Measurements from ENCODE around the gene RAB20. TPM values are rescaled to one million over a fixed set of nuclear protein-coding genes. Genes with fewer than 3 reads are reported as not detected.

The RAB20 gene
- polyA plus RNA-seq, 4 donors: 24.2 to 63.0 (median 47.8) TPM

- peak overlapping the region; percentile 68 to 97 (median 95) for H3K27ac ChIP-seq (ENCODE audit: low read depth in 1 of 3, low read length in 2 of 3)
- FAIRE-seq (no peak), DNase-seq (no peak)
- no peaks in the 10 kb centered on the region for H3K9me3 ChIP-seq (ENCODE audit: control insufficient read depth in 2 of 2, insufficient read depth in 1 of 2, low read depth in 1 of 2, low read length in 1 of 2)
- peak overlapping the region; percentile 61 to 94 (median 67) for H3K4me3 ChIP-seq (ENCODE audit: low read depth in 1 of 3, low read length in 3 of 3)
- H3K4me1 ChIP-seq (ENCODE audit: control insufficient read depth in 3 of 3, insufficient read depth in 2 of 3, low read depth in 1 of 3, low read length in 2 of 3): peaks cover 0 to 14% (median 5%) of the 10 kb centered on the region in 3 donors
- no peaks in the 10 kb centered on the region for H3K27me3 ChIP-seq (ENCODE audit: control insufficient read depth in 3 of 3, insufficient read depth in 3 of 3, low read length in 3 of 3)
- 3 to 8% (median 6%) methylated on average over 24 of the region's 24 CpGs for WGBS, 3 donors
- H3K36me3 ChIP-seq (ENCODE audit: control insufficient read depth in 3 of 3, insufficient read depth in 2 of 3, low read depth in 1 of 3, low read length in 3 of 3): peaks cover 0 to 25% (median 2%) of the 10 kb centered on the region in 3 donors
Measured at GRCh38 chr13:110562036-110562597, 595 bp upstream of the RAB20 start.

- peaks cover 0 to 33% (median 4%) of the 10 kb centered on the region in 3 donors for H3K36me3 ChIP-seq (ENCODE audit: control insufficient read depth in 3 of 3, insufficient read depth in 2 of 3, low read depth in 1 of 3, low read length in 3 of 3)
- DNase-seq (no peak), FAIRE-seq (no peak)
- peak overlapping the region; percentile 96 to 98 (median 97) for H3K27ac ChIP-seq (ENCODE audit: low read depth in 1 of 3, low read length in 2 of 3)
- peaks cover 0 to 4% of the 10 kb centered on the region in 2 donors for H3K9me3 ChIP-seq (ENCODE audit: control insufficient read depth in 2 of 2, insufficient read depth in 1 of 2, low read depth in 1 of 2, low read length in 1 of 2)
- H3K27me3 ChIP-seq (ENCODE audit: control insufficient read depth in 3 of 3, insufficient read depth in 3 of 3, low read length in 3 of 3): no peaks in the 10 kb centered on the region
- peak overlapping the region; percentile 67 to 94 (median 74) for H3K4me3 ChIP-seq (ENCODE audit: low read depth in 1 of 3, low read length in 3 of 3)
- 1 to 3% (median 2%) methylated on average over 23 to 29 of the region's 29 CpGs for WGBS, 3 donors
- H3K4me1 ChIP-seq (ENCODE audit: control insufficient read depth in 3 of 3, insufficient read depth in 2 of 3, low read depth in 1 of 3, low read length in 2 of 3): peaks cover 0 to 25% (median 8%) of the 10 kb centered on the region in 3 donors
Measured at GRCh38 chr13:110560601-110561343, 750 bp downstream of the RAB20 start.

- FAIRE-seq: no peak
- H3K4me3 ChIP-seq (ENCODE audit: low read depth in 1 of 3, low read length in 3 of 3): peak overlapping the region in 2 of 3 donors; percentile 67 to 94
- peak overlapping the region; percentile 56 to 97 (median 96) for H3K27ac ChIP-seq (ENCODE audit: low read depth in 1 of 3, low read length in 2 of 3)
- peaks cover 0 to 38% (median 4%) of the 10 kb centered on the region in 3 donors for H3K36me3 ChIP-seq (ENCODE audit: control insufficient read depth in 3 of 3, insufficient read depth in 2 of 3, low read depth in 1 of 3, low read length in 3 of 3)
- no peaks in the 10 kb centered on the region for H3K27me3 ChIP-seq (ENCODE audit: control insufficient read depth in 3 of 3, insufficient read depth in 3 of 3, low read length in 3 of 3)
- H3K9me3 ChIP-seq (ENCODE audit: control insufficient read depth in 2 of 2, insufficient read depth in 1 of 2, low read depth in 1 of 2, low read length in 1 of 2): peaks cover 0 to 4% of the 10 kb centered on the region in 2 donors
- DNase-seq: peak in 1 of 2 donors; percentile 42
- peaks cover 3 to 33% (median 8%) of the 10 kb centered on the region in 3 donors for H3K4me1 ChIP-seq (ENCODE audit: control insufficient read depth in 3 of 3, insufficient read depth in 2 of 3, low read depth in 1 of 3, low read length in 2 of 3)
- WGBS, 3 donors: 9 to 42% (median 34%) methylated on average over 6 of the region's 6 CpGs
Measured at GRCh38 chr13:110559986-110560385, 1.5 kb downstream of the RAB20 start.

GRCh38 chr13:110559429-110559943 lies 2.0 kb downstream of the RAB20 start:
- Histone ChIP-seq H3K27me3 (ENCODE audit: control insufficient read depth in 3 of 3, insufficient read depth in 3 of 3, low read length in 3 of 3) (no peaks in the 10 kb centered on the region), H3K4me1 (ENCODE audit: control insufficient read depth in 3 of 3, insufficient read depth in 2 of 3, low read depth in 1 of 3, low read length in 2 of 3) (peaks cover 3 to 36% (median 9%) of the 10 kb centered on the region in 3 donors), H3K36me3 (ENCODE audit: control insufficient read depth in 3 of 3, insufficient read depth in 2 of 3, low read depth in 1 of 3, low read length in 3 of 3) (peaks cover 0 to 41% (median 4%) of the 10 kb centered on the region in 3 donors), H3K9me3 (ENCODE audit: control insufficient read depth in 2 of 2, insufficient read depth in 1 of 2, low read depth in 1 of 2, low read length in 1 of 2) (peaks cover 0 to 4% of the 10 kb centered on the region in 2 donors), H3K4me3 (ENCODE audit: low read depth in 1 of 3, low read length in 3 of 3) (peak overlapping the region in 2 of 3 donors; percentile 67 to 94), H3K27ac (ENCODE audit: low read depth in 1 of 3, low read length in 2 of 3) (peak overlapping the region; percentile 56 to 97 (median 96))
- DNase-seq: peak; percentile 48 to 75
- 14 to 34% (median 22%) methylated on average over 15 of the region's 15 CpGs for WGBS, 3 donors
- FAIRE-seq: no peak

- no peak for DNase-seq
- H3K9me3 ChIP-seq (ENCODE audit: control insufficient read depth in 2 of 2, insufficient read depth in 1 of 2, low read depth in 1 of 2, low read length in 1 of 2): peaks cover 0 to 4% of the 10 kb centered on the region in 2 donors
- H3K27ac ChIP-seq (ENCODE audit: low read depth in 1 of 3, low read length in 2 of 3): no peak overlapping the region
- WGBS, 3 donors: 83 to 91% (median 90%) methylated on average over 23 of the region's 23 CpGs
- no peaks in the 10 kb centered on the region for H3K27me3 ChIP-seq (ENCODE audit: control insufficient read depth in 3 of 3, insufficient read depth in 3 of 3, low read length in 3 of 3)
- H3K36me3 ChIP-seq (ENCODE audit: control insufficient read depth in 3 of 3, insufficient read depth in 2 of 3, low read depth in 1 of 3, low read length in 3 of 3): peaks cover 0 to 49% (median 4%) of the 10 kb centered on the region in 3 donors
- FAIRE-seq: no peak
- H3K4me1 ChIP-seq (ENCODE audit: control insufficient read depth in 3 of 3, insufficient read depth in 2 of 3, low read depth in 1 of 3, low read length in 2 of 3): peaks cover 3 to 38% (median 9%) of the 10 kb centered on the region in 3 donors
- no peak overlapping the region for H3K4me3 ChIP-seq (ENCODE audit: low read depth in 1 of 3, low read length in 3 of 3)
Measured at GRCh38 chr13:110557610-110558305, 3.8 kb downstream of the RAB20 start.

- Histone ChIP-seq H3K36me3 (ENCODE audit: control insufficient read depth in 3 of 3, insufficient read depth in 2 of 3, low read depth in 1 of 3, low read length in 3 of 3) (peaks cover 0 to 48% (median 4%) of the 10 kb centered on the region in 3 donors), H3K27me3 (ENCODE audit: control insufficient read depth in 3 of 3, insufficient read depth in 3 of 3, low read length in 3 of 3) (no peaks in the 10 kb centered on the region), H3K4me3 (ENCODE audit: low read depth in 1 of 3, low read length in 3 of 3) (no peak overlapping the region), H3K9me3 (ENCODE audit: control insufficient read depth in 2 of 2, insufficient read depth in 1 of 2, low read depth in 1 of 2, low read length in 1 of 2) (peaks cover 0 to 4% of the 10 kb centered on the region in 2 donors), H3K27ac (ENCODE audit: low read depth in 1 of 3, low read length in 2 of 3) (peak overlapping the region in 1 of 3 donors; percentile 74), H3K4me1 (ENCODE audit: control insufficient read depth in 3 of 3, insufficient read depth in 2 of 3, low read depth in 1 of 3, low read length in 2 of 3) (peaks cover 3 to 32% (median 9%) of the 10 kb centered on the region in 3 donors)
- FAIRE-seq (no peak), DNase-seq (no peak)
- 79 to 86% (median 85%) methylated on average over 5 of the region's 5 CpGs for WGBS, 3 donors
Measured at GRCh38 chr13:110557082-110557481, 4.4 kb downstream of the RAB20 start.

GRCh38 chr13:110556224-110556606 lies 5.3 kb downstream of the RAB20 start:
- H3K4me3 ChIP-seq (ENCODE audit: low read depth in 1 of 3, low read length in 3 of 3): no peak overlapping the region
- DNase-seq: peak; percentile 44 to 61
- no peaks in the 10 kb centered on the region for H3K27me3 ChIP-seq (ENCODE audit: control insufficient read depth in 3 of 3, insufficient read depth in 3 of 3, low read length in 3 of 3)
- peak overlapping the region; percentile 37 to 86 (median 74) for H3K27ac ChIP-seq (ENCODE audit: low read depth in 1 of 3, low read length in 2 of 3)
- peaks cover 3 to 35% (median 9%) of the 10 kb centered on the region in 3 donors for H3K4me1 ChIP-seq (ENCODE audit: control insufficient read depth in 3 of 3, insufficient read depth in 2 of 3, low read depth in 1 of 3, low read length in 2 of 3)
- no peak for FAIRE-seq
- H3K36me3 ChIP-seq (ENCODE audit: control insufficient read depth in 3 of 3, insufficient read depth in 2 of 3, low read depth in 1 of 3, low read length in 3 of 3): peaks cover 0 to 48% (median 4%) of the 10 kb centered on the region in 3 donors
- peaks cover 0 to 4% of the 10 kb centered on the region in 2 donors for H3K9me3 ChIP-seq (ENCODE audit: control insufficient read depth in 2 of 2, insufficient read depth in 1 of 2, low read depth in 1 of 2, low read length in 1 of 2)
- WGBS, 3 donors: 17 to 60% (median 21%) methylated on average over 1 of the region's 1 CpG
